ENCODE measurements around the gene ALOXE3.
A peak's percentile ranks its signal among the peaks of the same experiment; 100 is the strongest.

Gene ALOXE3

GRCh38 chr17:8140065-8141029 lies 22.0 kb upstream of the ALOXE3 start:
- no peak for TF ChIP-seq CTCF (IDR thresholded peaks at IDR 0.05; ENCODE audit: control insufficient read depth, extremely low read depth, insufficient read depth)
- no peak for DNase-seq (ENCODE audit: low read depth)
- H3K4me3 ChIP-seq (ENCODE audit: low read depth, low read length) = no peak overlapping the region

GRCh38 chr17:8138672-8139371 lies 20.5 kb upstream of the ALOXE3 start:
- peak overlapping the region; percentile 58 for H3K4me3 ChIP-seq (ENCODE audit: low read depth, low read length)
- TF ChIP-seq CTCF (IDR thresholded peaks at IDR 0.05; ENCODE audit: control insufficient read depth, extremely low read depth, insufficient read depth) = peak; percentile 77
- peak; percentile 92 for DNase-seq (ENCODE audit: low read depth)

- TF ChIP-seq CTCF (IDR thresholded peaks at IDR 0.05; ENCODE audit: control insufficient read depth, extremely low read depth, insufficient read depth) = no peak
- DNase-seq (ENCODE audit: low read depth) = no peak
- peak overlapping the region; percentile 58 for H3K4me3 ChIP-seq (ENCODE audit: low read depth, low read length)
Measured at GRCh38 chr17:8138374-8138671, 20.0 kb upstream of the ALOXE3 start.

GRCh38 chr17:8137645-8138373 lies 19.5 kb upstream of the ALOXE3 start:
- no peak for DNase-seq (ENCODE audit: low read depth)
- TF ChIP-seq CTCF (IDR thresholded peaks at IDR 0.05; ENCODE audit: control insufficient read depth, extremely low read depth, insufficient read depth) = no peak
- H3K4me3 ChIP-seq (ENCODE audit: low read depth, low read length) = peak overlapping the region; percentile 58

GRCh38 chr17:8133941-8134340 lies 15.6 kb upstream of the ALOXE3 start:
- TF ChIP-seq CTCF (IDR thresholded peaks at IDR 0.05; ENCODE audit: control insufficient read depth, extremely low read depth, insufficient read depth) = no peak
- H3K4me3 ChIP-seq (ENCODE audit: low read depth, low read length) = no peak overlapping the region
- no peak for DNase-seq (ENCODE audit: low read depth)

GRCh38 chr17:8133399-8133798 lies 15.1 kb upstream of the ALOXE3 start:
- no peak for DNase-seq (ENCODE audit: low read depth)
- no peak for TF ChIP-seq CTCF (IDR thresholded peaks at IDR 0.05; ENCODE audit: control insufficient read depth, extremely low read depth, insufficient read depth)
- no peak overlapping the region for H3K4me3 ChIP-seq (ENCODE audit: low read depth, low read length)

Data from LNCaP clone FGC (cell line).